ENCODE measurements around the gene B3GNT2. TPM values are rescaled to one million over a fixed set of nuclear protein-coding genes. Genes with fewer than 3 reads are reported as not detected.
A peak's percentile ranks its signal among the peaks of the same experiment; 100 is the strongest.

Gene B3GNT2
- total and polyA plus RNA-seq, 2 donors from 2014 or later, result 17.5 to 35.0 TPM

DNA sequence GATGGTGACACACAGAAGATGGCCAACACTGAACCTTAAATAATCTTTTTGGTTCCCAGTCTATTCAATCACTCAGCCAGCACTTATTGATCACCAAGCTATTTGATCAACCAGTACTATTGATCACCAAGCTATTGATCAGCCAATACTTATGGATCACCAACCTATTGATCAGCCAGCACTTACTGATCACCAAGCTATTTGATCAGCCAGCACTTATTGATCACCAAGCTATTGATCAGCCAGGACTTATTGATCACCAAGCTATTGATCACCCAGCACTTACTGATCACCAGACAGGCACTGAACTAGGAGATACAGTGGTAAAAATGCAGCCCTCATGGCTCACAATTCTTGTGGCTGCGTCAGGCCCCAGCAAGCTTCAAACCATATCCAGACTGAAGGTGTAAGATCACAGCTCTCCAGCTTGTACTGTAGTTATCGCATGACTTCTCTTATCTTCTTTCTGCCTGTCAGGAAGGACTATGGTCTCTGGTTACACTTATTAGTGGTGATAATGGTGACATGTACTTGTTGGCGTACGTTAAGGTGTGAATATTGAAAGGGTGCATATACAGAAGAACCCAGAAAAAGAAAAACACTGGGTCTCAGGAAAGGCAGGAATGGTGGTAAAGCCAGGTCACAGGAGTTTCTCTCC, 18.4 kb upstream of the B3GNT2 start:
- no peak overlapping the region for H3K9ac ChIP-seq (ENCODE audit: low read length in 3 of 3)
- no peaks in the 10 kb centered on the region for H3K36me3 ChIP-seq (ENCODE audit: control insufficient read depth in 2 of 3, insufficient read depth in 3 of 3, low read length in 3 of 3)
- H3K27ac ChIP-seq (ENCODE audit: low read depth in 2 of 2, low read length in 2 of 2), result no peak overlapping the region
- DNase-seq (no peak), FAIRE-seq (no peak)
- H3K4me1 ChIP-seq (ENCODE audit: control insufficient read depth in 2 of 3, insufficient read depth in 2 of 3, low read depth in 1 of 3, low read length in 3 of 3), result peaks cover 0 to 11% (median 9%) of the 10 kb centered on the region in 3 donors
- no peaks in the 10 kb centered on the region for H3K27me3 ChIP-seq (ENCODE audit: control insufficient read depth, insufficient read depth, low read length)
- H3K4me3 ChIP-seq (ENCODE audit: low read length in 3 of 3), result no peak overlapping the region
- intact Hi-C loops (cut with DNase I), result no loop called here
- H3K9me3 ChIP-seq (ENCODE audit: control insufficient read depth in 2 of 3, insufficient read depth in 1 of 3, low read length in 3 of 3), result no peaks in the 10 kb centered on the region
- TF ChIP-seq, protein P1, sequence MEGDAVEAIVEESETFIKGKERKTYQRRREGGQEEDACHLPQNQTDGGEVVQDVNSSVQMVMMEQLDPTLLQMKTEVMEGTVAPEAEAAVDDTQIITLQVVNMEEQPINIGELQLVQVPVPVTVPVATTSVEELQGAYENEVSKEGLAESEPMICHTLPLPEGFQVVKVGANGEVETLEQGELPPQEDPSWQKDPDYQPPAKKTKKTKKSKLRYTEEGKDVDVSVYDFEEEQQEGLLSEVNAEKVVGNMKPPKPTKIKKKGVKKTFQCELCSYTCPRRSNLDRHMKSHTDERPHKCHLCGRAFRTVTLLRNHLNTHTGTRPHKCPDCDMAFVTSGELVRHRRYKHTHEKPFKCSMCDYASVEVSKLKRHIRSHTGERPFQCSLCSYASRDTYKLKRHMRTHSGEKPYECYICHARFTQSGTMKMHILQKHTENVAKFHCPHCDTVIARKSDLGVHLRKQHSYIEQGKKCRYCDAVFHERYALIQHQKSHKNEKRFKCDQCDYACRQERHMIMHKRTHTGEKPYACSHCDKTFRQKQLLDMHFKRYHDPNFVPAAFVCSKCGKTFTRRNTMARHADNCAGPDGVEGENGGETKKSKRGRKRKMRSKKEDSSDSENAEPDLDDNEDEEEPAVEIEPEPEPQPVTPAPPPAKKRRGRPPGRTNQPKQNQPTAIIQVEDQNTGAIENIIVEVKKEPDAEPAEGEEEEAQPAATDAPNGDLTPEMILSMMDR (IDR thresholded peaks at IDR 0.05; ENCODE audit: borderline replicate concordance, extremely low read depth, insufficient read depth), result no peak

DNA sequence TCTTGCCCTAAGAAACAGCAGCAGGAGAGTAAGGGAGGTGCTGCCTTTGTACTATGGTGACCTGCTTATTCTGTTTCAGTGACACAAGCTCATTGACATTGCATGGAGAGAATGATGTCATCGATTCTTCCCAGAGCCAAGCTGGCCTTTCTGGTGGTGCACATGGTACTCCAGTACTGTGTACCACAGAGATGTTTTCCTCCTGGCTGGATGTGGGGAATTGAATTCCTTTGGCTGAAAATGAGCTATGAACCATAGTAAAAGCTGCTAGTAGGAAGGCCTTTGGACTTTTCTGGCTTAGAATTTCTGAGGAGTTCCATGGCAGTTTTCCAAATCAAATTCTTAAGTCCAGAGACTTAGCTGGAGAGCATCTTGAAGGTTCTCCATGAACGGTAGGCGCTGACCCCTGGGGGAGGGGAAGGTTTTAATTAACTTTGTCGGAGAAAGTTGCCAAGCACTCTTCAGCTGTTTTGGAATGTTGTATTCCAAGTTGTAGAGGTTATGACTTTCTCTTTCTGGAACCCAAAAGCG, 17.1 kb upstream of the B3GNT2 start:
- DNase-seq (peak in 1 of 5 donors; percentile 31), FAIRE-seq (peak; percentile 62)
- H3K4me1 ChIP-seq (ENCODE audit: control insufficient read depth in 2 of 3, insufficient read depth in 2 of 3, low read depth in 1 of 3, low read length in 3 of 3), result peaks cover 0 to 11% (median 9%) of the 10 kb centered on the region in 3 donors
- no peak overlapping the region for H3K4me3 ChIP-seq (ENCODE audit: low read length in 3 of 3)
- H3K9ac ChIP-seq (ENCODE audit: low read length in 3 of 3), result no peak overlapping the region
- TF ChIP-seq, protein P1 (IDR thresholded peaks at IDR 0.05; ENCODE audit: borderline replicate concordance, extremely low read depth, insufficient read depth), result no peak
- intact Hi-C loops (cut with DNase I), result no loop called here
- peak overlapping the region; percentile 9 to 61 for H3K27ac ChIP-seq (ENCODE audit: low read depth in 2 of 2, low read length in 2 of 2)
- H3K27me3 ChIP-seq (ENCODE audit: control insufficient read depth, insufficient read depth, low read length), result no peaks in the 10 kb centered on the region
- no peaks in the 10 kb centered on the region for H3K36me3 ChIP-seq (ENCODE audit: control insufficient read depth in 2 of 3, insufficient read depth in 3 of 3, low read length in 3 of 3)
- H3K9me3 ChIP-seq (ENCODE audit: control insufficient read depth in 2 of 3, insufficient read depth in 1 of 3, low read length in 3 of 3), result no peaks in the 10 kb centered on the region

DNA sequence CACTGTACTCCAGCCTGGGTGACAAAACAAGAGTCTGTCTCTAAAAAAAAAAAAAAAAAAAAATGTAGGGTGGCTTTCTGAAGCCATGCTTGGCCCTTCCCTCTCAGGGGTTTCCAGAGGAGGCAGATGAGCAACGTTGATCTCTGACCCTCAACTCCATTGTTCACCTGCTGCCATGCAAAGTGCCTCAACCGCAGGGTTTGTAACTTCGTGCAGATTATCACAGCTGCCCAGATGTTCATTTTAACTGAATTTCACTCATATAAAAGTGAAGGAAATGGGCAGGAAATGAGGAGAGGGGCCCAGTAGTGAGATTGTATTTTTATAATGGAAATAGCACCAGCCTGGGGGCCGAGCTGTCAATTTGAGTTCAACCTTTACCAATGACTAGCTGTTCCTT, 14.9 kb upstream of the B3GNT2 start:
- TF ChIP-seq, protein P1 (IDR thresholded peaks at IDR 0.05; ENCODE audit: borderline replicate concordance, extremely low read depth, insufficient read depth), result no peak
- Histone ChIP-seq H3K9me3 (ENCODE audit: control insufficient read depth in 2 of 3, insufficient read depth in 1 of 3, low read length in 3 of 3) (no peaks in the 10 kb centered on the region), H3K9ac (ENCODE audit: low read length in 3 of 3) (no peak overlapping the region), H3K4me1 (ENCODE audit: control insufficient read depth in 2 of 3, insufficient read depth in 2 of 3, low read depth in 1 of 3, low read length in 3 of 3) (peaks cover 0 to 11% (median 9%) of the 10 kb centered on the region in 3 donors), H3K4me3 (ENCODE audit: low read length in 3 of 3) (no peak overlapping the region), H3K36me3 (ENCODE audit: control insufficient read depth in 2 of 3, insufficient read depth in 3 of 3, low read length in 3 of 3) (no peaks in the 10 kb centered on the region), H3K27me3 (ENCODE audit: control insufficient read depth, insufficient read depth, low read length) (no peaks in the 10 kb centered on the region), H3K27ac (ENCODE audit: low read depth in 2 of 2, low read length in 2 of 2) (no peak overlapping the region)
- intact Hi-C loops (cut with DNase I), result no loop called here
- FAIRE-seq (no peak), DNase-seq (no peak)

All from kidney (tissue), 14 donors.